Measurements from ENCODE around the gene SH3GL2. TPM values are rescaled to one million over a fixed set of nuclear protein-coding genes. Genes with fewer than 3 reads are reported as not detected.

Gene SH3GL2
- total RNA-seq, 1 experiment from 2014 or later, result not detected

DNA sequence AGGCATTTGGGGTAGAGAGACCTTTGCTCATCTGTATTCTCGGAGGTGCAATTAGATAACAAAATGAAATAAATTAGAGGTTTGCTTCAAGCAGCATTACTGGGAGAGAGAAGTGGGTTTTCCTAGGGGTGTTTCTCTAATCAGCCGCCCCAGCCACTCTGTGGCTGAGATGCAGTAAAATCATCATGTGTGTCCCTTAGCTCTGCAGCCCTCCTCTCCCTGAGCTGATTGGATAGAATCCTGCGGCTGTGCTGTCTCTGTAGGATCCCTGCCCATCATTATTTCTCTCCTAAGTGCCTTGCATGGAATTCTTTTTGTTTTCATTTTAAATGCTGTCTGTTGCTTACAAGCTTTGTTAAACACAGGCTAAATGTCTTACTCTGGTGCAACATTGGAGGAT lies 171.4 kb downstream of the SH3GL2 start:
- ChIA-PET CTCF (no interaction called here), POLR2A (no interaction called here)
- Histone ChIP-seq H3K27ac (ENCODE audit: low read length) (no peak overlapping the region), H3K27me3 (ENCODE audit: control insufficient read depth, insufficient read depth, low read length) (no peaks in the 10 kb centered on the region), H3K9me3 (ENCODE audit: control insufficient read depth, insufficient read depth, low read depth, low read length) (no peaks in the 10 kb centered on the region), H3K4me3 (ENCODE audit: low read depth in 2 of 2, low read length in 2 of 2) (no peak overlapping the region), H3K4me1 (ENCODE audit: control insufficient read depth, insufficient read depth, low read length) (no peaks in the 10 kb centered on the region), H3K36me3 (ENCODE audit: control insufficient read depth, insufficient read depth, low read length) (no peaks in the 10 kb centered on the region)
- BruUV-seq (replicated peaks), result no TSS peak
- ATAC-seq, result no peak
- in situ Hi-C loops (cut with HindIII; ENCODE audit: low pct_unique_long_range_greater_than_20kb, low sequenced_read_pairs), result no loop called here
- intact Hi-C loops (cut with micrococcal nuclease; ENCODE audit: unreplicated experiment), result no loop called here
- no peak for TF ChIP-seq SIN3A (IDR thresholded peaks at IDR 0.05; ENCODE audit: borderline replicate concordance, insufficient read depth, low read depth, low read length)
- TF ChIP-seq POLR2AphosphoS5 (IDR thresholded peaks at IDR 0.05; ENCODE audit: low read depth, low read length), result no peak
- no peak for TF ChIP-seq TCF7L2 (IDR thresholded peaks at IDR 0.05; ENCODE audit: low read depth, low read length)
- TF ChIP-seq, protein P1, sequence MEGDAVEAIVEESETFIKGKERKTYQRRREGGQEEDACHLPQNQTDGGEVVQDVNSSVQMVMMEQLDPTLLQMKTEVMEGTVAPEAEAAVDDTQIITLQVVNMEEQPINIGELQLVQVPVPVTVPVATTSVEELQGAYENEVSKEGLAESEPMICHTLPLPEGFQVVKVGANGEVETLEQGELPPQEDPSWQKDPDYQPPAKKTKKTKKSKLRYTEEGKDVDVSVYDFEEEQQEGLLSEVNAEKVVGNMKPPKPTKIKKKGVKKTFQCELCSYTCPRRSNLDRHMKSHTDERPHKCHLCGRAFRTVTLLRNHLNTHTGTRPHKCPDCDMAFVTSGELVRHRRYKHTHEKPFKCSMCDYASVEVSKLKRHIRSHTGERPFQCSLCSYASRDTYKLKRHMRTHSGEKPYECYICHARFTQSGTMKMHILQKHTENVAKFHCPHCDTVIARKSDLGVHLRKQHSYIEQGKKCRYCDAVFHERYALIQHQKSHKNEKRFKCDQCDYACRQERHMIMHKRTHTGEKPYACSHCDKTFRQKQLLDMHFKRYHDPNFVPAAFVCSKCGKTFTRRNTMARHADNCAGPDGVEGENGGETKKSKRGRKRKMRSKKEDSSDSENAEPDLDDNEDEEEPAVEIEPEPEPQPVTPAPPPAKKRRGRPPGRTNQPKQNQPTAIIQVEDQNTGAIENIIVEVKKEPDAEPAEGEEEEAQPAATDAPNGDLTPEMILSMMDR (IDR thresholded peaks at IDR 0.05), result no peak
- TF ChIP-seq, protein P2, sequence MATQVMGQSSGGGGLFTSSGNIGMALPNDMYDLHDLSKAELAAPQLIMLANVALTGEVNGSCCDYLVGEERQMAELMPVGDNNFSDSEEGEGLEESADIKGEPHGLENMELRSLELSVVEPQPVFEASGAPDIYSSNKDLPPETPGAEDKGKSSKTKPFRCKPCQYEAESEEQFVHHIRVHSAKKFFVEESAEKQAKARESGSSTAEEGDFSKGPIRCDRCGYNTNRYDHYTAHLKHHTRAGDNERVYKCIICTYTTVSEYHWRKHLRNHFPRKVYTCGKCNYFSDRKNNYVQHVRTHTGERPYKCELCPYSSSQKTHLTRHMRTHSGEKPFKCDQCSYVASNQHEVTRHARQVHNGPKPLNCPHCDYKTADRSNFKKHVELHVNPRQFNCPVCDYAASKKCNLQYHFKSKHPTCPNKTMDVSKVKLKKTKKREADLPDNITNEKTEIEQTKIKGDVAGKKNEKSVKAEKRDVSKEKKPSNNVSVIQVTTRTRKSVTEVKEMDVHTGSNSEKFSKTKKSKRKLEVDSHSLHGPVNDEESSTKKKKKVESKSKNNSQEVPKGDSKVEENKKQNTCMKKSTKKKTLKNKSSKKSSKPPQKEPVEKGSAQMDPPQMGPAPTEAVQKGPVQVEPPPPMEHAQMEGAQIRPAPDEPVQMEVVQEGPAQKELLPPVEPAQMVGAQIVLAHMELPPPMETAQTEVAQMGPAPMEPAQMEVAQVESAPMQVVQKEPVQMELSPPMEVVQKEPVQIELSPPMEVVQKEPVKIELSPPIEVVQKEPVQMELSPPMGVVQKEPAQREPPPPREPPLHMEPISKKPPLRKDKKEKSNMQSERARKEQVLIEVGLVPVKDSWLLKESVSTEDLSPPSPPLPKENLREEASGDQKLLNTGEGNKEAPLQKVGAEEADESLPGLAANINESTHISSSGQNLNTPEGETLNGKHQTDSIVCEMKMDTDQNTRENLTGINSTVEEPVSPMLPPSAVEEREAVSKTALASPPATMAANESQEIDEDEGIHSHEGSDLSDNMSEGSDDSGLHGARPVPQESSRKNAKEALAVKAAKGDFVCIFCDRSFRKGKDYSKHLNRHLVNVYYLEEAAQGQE (IDR thresholded peaks at IDR 0.05; ENCODE audit: insufficient read depth in 1 of 2, low read depth in 2 of 2, low read length in 1 of 2), result no peak
- DNase-seq (ENCODE audit: low read depth, low spot score), result no peak

DNA sequence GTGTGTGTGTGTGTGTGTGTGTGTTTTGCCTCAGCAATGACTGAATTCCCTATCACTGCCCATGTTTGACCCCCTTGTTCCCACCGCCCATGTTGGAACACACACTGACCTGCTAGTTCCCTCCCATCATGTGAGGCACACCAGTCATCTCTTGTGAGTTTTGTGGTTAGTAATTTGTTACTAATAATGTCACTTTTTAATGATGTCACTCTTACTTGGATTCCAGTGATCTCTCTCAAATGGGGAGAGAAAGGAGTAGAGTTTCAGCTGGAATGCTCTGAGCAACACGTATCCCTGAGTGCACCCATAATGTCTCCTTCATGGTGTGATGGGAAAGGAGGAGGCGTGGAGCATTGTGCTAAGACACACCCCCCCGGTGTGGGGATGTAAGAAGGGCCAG lies 172.6 kb downstream of the SH3GL2 start:
- Histone ChIP-seq H3K4me1 (ENCODE audit: control insufficient read depth, insufficient read depth, low read length) (no peaks in the 10 kb centered on the region), H3K27me3 (ENCODE audit: control insufficient read depth, insufficient read depth, low read length) (no peaks in the 10 kb centered on the region), H3K36me3 (ENCODE audit: control insufficient read depth, insufficient read depth, low read length) (no peaks in the 10 kb centered on the region), H3K4me3 (ENCODE audit: low read depth in 2 of 2, low read length in 2 of 2) (no peak overlapping the region), H3K9me3 (ENCODE audit: control insufficient read depth, insufficient read depth, low read depth, low read length) (no peaks in the 10 kb centered on the region), H3K27ac (ENCODE audit: low read length) (no peak overlapping the region)
- no peak for ATAC-seq
- intact Hi-C loops (cut with micrococcal nuclease; ENCODE audit: unreplicated experiment), result no loop called here
- ChIA-PET CTCF (no interaction called here), POLR2A (no interaction called here)
- no peak for TF ChIP-seq POLR2AphosphoS5 (IDR thresholded peaks at IDR 0.05; ENCODE audit: low read depth, low read length)
- TF ChIP-seq, protein P2 (IDR thresholded peaks at IDR 0.05; ENCODE audit: insufficient read depth in 1 of 2, low read depth in 2 of 2, low read length in 1 of 2), result no peak
- TF ChIP-seq TCF7L2 (IDR thresholded peaks at IDR 0.05; ENCODE audit: low read depth, low read length), result no peak
- TF ChIP-seq SIN3A (IDR thresholded peaks at IDR 0.05; ENCODE audit: borderline replicate concordance, insufficient read depth, low read depth, low read length), result no peak
- TF ChIP-seq, protein P1 (IDR thresholded peaks at IDR 0.05), result no peak
- in situ Hi-C loops (cut with HindIII; ENCODE audit: low pct_unique_long_range_greater_than_20kb, low sequenced_read_pairs), result no loop called here
- no peak for DNase-seq (ENCODE audit: low read depth, low spot score)
- no TSS peak for BruUV-seq (replicated peaks)

Data from Panc1 (cell line).